ENCODE measurements around the gene SPATA32.
A peak's percentile ranks its signal among the peaks of the same experiment; 100 is the strongest.

The SPATA32 gene

GRCh38 chr17:45277992-45278391 lies 16.1 kb upstream of the SPATA32 start:
- H3K27ac ChIP-seq = peak overlapping the region; percentile 72
- TF ChIP-seq CTCF (conservative IDR thresholded peaks at IDR 0.05) = no peak
- TF ChIP-seq ZFX (IDR thresholded peaks at IDR 0.05) = no peak

- peak; percentile 93 for TF ChIP-seq CTCF (conservative IDR thresholded peaks at IDR 0.05)
- TF ChIP-seq ZFX (IDR thresholded peaks at IDR 0.05) = no peak
- peak overlapping the region; percentile 72 for H3K27ac ChIP-seq
These were observed 15.4 kb upstream of the SPATA32 start for GRCh38 chr17:45277216-45277849.

- no peak overlapping the region for H3K27ac ChIP-seq
- TF ChIP-seq CTCF (conservative IDR thresholded peaks at IDR 0.05) (no peak), ZFX (IDR thresholded peaks at IDR 0.05) (no peak)
These were observed 14.1 kb upstream of the SPATA32 start for GRCh38 chr17:45276031-45276430.

DNA sequence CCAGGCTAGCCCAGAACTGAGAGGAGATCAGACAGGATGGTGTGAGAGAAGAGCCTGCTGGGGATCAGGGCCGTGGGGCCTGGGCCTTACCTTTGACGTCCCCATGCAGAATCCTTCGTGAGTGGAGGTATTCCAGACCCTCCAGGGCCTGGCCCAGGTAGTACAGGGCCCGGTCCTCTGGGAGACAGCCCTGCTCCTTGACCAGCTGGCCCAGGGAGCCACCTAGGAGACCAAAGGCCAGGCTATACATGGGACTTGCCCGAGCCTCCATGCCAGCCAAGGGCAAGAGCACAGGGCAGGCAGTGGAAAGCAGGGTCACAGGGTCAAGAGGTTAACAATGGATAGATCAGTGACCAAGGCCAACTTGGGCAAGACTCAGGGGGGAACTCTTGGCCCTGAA lies 12.1 kb upstream of the SPATA32 start:
- TF ChIP-seq ZFX (IDR thresholded peaks at IDR 0.05) (no peak), CTCF (conservative IDR thresholded peaks at IDR 0.05) (no peak)
- H3K27ac ChIP-seq = no peak overlapping the region

DNA sequence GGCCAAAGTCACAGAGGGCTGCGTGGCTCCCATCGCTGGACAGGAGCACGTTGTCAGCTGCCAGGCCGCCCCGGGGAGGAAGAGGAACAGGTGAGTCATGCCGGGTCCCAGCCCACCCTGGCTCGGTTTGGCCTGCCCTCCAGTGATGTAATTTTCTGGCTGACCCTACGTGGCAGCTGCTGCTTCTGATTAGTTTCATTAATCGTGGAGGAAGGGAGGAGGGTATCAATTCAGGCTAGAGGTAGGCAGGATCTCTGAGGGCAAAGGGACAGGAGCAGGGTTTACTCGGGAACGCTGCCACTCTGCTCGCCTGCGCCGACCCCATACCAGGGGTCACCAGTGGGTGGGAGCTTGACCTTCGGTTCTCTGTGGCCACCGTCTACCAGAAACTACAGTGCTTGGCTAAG lies 11.7 kb upstream of the SPATA32 start:
- no peak for TF ChIP-seq CTCF (conservative IDR thresholded peaks at IDR 0.05)
- TF ChIP-seq ZFX (IDR thresholded peaks at IDR 0.05) = no peak
- H3K27ac ChIP-seq = no peak overlapping the region

DNA sequence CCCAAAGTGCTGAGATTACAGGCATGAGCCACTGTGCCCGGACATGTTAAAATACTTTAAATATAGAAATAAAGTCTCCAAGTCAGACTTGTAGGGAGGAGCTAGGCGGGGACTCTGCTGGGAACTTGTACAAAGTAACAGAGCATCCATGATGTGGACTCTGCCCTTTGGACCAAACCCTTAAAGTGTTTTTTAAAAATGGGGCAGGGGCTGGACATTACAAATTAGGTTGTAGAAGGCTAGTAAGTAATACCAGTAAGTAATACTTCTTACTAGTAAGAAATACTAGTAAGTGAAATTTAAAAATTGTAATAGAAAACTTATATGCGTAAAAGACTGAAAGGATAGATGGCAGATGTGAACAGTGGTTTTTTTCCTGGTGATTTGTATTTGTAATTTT lies 9.7 kb upstream of the SPATA32 start:
- H3K27ac ChIP-seq = no peak overlapping the region
- TF ChIP-seq ZFX (IDR thresholded peaks at IDR 0.05) (no peak), CTCF (conservative IDR thresholded peaks at IDR 0.05) (no peak)

GRCh38 chr17:45270828-45271418 lies 9.0 kb upstream of the SPATA32 start:
- no peak overlapping the region for H3K27ac ChIP-seq
- TF ChIP-seq CTCF (conservative IDR thresholded peaks at IDR 0.05) (peak; percentile 84), ZFX (IDR thresholded peaks at IDR 0.05) (no peak)

Measured in C4-2B (cell line).